ENCODE data around the gene FAM149A. TPM values are rescaled to one million over a fixed set of nuclear protein-coding genes. Genes with fewer than 3 reads are reported as not detected.
A peak's percentile ranks its signal among the peaks of the same experiment; 100 is the strongest.

The FAM149A gene
- total RNA-seq, 4 donors from 2014 or later, result 0.83 to 11.4 (median 4.0) TPM

- H3K4me3 ChIP-seq, result no peak overlapping the region
- no peaks in the 10 kb centered on the region for H3K27me3 ChIP-seq
- no peaks in the 10 kb centered on the region for H3K9me3 ChIP-seq
- peaks cover 0 to 3% (median 0%) of the 10 kb centered on the region in 3 donors for H3K36me3 ChIP-seq
- intact Hi-C loops (cut with DNase I), result no loop called here
- TF ChIP-seq POLR2A (IDR thresholded peaks at IDR 0.05) (no peak), CTCF (IDR thresholded peaks at IDR 0.05) (no peak)
- H3K4me1 ChIP-seq, result peaks cover 0 to 42% (median 18%) of the 10 kb centered on the region in 3 donors
- H3K27ac ChIP-seq, result peak overlapping the region in 3 of 4 donors; percentile 93 to 99 (median 97)
- no peak for DNase-seq
- 72 to 90% methylated on average over 4 of the region's 4 CpGs for WGBS, 2 donors
These were observed 85.2 kb downstream of the FAM149A start for GRCh38 chr4:186189656-186190055.

- TF ChIP-seq POLR2A (IDR thresholded peaks at IDR 0.05), result no peak
- no peak for TF ChIP-seq CTCF (IDR thresholded peaks at IDR 0.05)
- H3K4me3 ChIP-seq, result peak overlapping the region; percentile 71 to 96 (median 83)
- H3K36me3 ChIP-seq, result peaks cover 0 to 13% (median 0%) of the 10 kb centered on the region in 3 donors
- H3K9me3 ChIP-seq, result no peaks in the 10 kb centered on the region
- DNase-seq, result no peak
- 1 to 8% methylated on average over 4 to 24 of the region's 34 CpGs for WGBS, 2 donors
- H3K27ac ChIP-seq, result peak overlapping the region; percentile 84 to 99 (median 95)
- intact Hi-C loops (cut with DNase I), result no loop called here
- peaks cover 0 to 43% (median 18%) of the 10 kb centered on the region in 3 donors for H3K4me1 ChIP-seq
- no peaks in the 10 kb centered on the region for H3K27me3 ChIP-seq
These were observed 86.2 kb downstream of the FAM149A start for GRCh38 chr4:186190581-186191199.

- peak within 1 kb of the TSS; percentile 84 to 99 (median 95) for H3K27ac ChIP-seq
- WGBS, 2 donors, result no CpG with 5 or more reads among the region's 107 CpGs
These were observed 86.9 kb downstream of the FAM149A start, which contains the start of gene CYP4V2 for GRCh38 chr4:186191200-186192065. TSS of gene CYP4V2 (plus strand) at chr4:186191567. CDS start at chr4:186191824, 257 bp downstream.

GRCh38 chr4:186192066-186192612, 87.6 kb downstream of the FAM149A start:
- Histone ChIP-seq H3K4me3 (peak overlapping the region; percentile 71 to 96 (median 83)), H3K27me3 (no peaks in the 10 kb centered on the region), H3K27ac (peak overlapping the region; percentile 84 to 99 (median 95)), H3K36me3 (peaks cover 0 to 22% (median 0%) of the 10 kb centered on the region in 3 donors), H3K9me3 (no peaks in the 10 kb centered on the region), H3K4me1 (peaks cover 0 to 43% (median 18%) of the 10 kb centered on the region in 3 donors)
- TF ChIP-seq POLR2A (IDR thresholded peaks at IDR 0.05) (no peak), CTCF (IDR thresholded peaks at IDR 0.05) (no peak)
- intact Hi-C loops (cut with DNase I), result no loop called here
- DNase-seq, result no peak
- WGBS, 2 donors, result 0 to 3% methylated on average over 14 to 19 of the region's 22 CpGs

More at GRCh38 chr4:186191200-186192065, 86.9 kb downstream of the FAM149A start, which contains the start of gene CYP4V2:
- Histone ChIP-seq H3K36me3 (peaks cover 0 to 19% (median 0%) of the 10 kb centered on the region in 3 donors), H3K4me1 (peaks cover 0 to 43% (median 18%) of the 10 kb centered on the region in 3 donors), H3K4me3 (peak within 1 kb of the TSS; percentile 71 to 96 (median 83)), H3K27me3 (no peaks in the 10 kb centered on the region), H3K9me3 (no peaks in the 10 kb centered on the region)
- intact Hi-C loops (cut with DNase I), result no loop called here
- TF ChIP-seq POLR2A (IDR thresholded peaks at IDR 0.05) (peak in 2 of 4 donors; percentile 64 to 71), CTCF (IDR thresholded peaks at IDR 0.05) (peak in 4 of 6 experiments; percentile 10 to 43 (median 24))
- DNase-seq, result peak; percentile 25

Measured in esophagus squamous epithelium (tissue), 5 donors.